ENCODE data around the gene UBA52. TPM values are rescaled to one million over a fixed set of nuclear protein-coding genes. Genes with fewer than 3 reads are reported as not detected.
A peak's percentile ranks its signal among the peaks of the same experiment; 100 is the strongest.

The UBA52 gene
- total RNA-seq, 4 donors from 2014 or later: 445 to 799 (median 753) TPM

- Histone ChIP-seq H3K4me3 (peak within 1 kb of the TSS; percentile 31 to 63 (median 41)), H3K36me3 (no peaks in the 10 kb centered on the region), H3K9me3 (no peaks in the 10 kb centered on the region), H3K4me1 (peaks cover 28 to 61% (median 33%) of the 10 kb centered on the region in 3 donors), H3K27ac (peak within 1 kb of the TSS; percentile 5 to 54 (median 51)), H3K27me3 (peaks cover 18 to 97% (median 30%) of the 10 kb centered on the region in 4 donors)
- WGBS, 2 donors: 0 to 6% methylated on average over 3 to 6 of the region's 116 CpGs
- TF ChIP-seq CTCF (IDR thresholded peaks at IDR 0.05) (no peak), POLR2A (IDR thresholded peaks at IDR 0.05) (no peak)
- no peak for DNase-seq
- intact Hi-C loops (cut with DNase I): no loop called here
These were observed 34.9 kb downstream of the UBA52 start, which contains the start of gene CRLF1 for GRCh38 chr19:18606281-18607225. TSS of gene CRLF1 (minus strand) at chr19:18606799. CDS start at chr19:18606656, 143 bp downstream.

- no peak for TF ChIP-seq POLR2A (IDR thresholded peaks at IDR 0.05)
These were observed 35.8 kb downstream of the UBA52 start for GRCh38 chr19:18607226-18608101.

GRCh38 chr19:18608102-18608804 lies 36.6 kb downstream of the UBA52 start:
- 58 to 71% methylated on average over 3 to 5 of the region's 5 CpGs for WGBS, 2 donors
- peaks cover 41 to 76% (median 45%) of the 10 kb centered on the region in 3 donors for H3K4me1 ChIP-seq

More at GRCh38 chr19:18607226-18608101, 35.8 kb downstream of the UBA52 start:
- H3K27ac ChIP-seq: peak overlapping the region; percentile 5 to 54 (median 32)
- 0 to 1% methylated on average over 6 to 25 of the region's 68 CpGs for WGBS, 2 donors
- H3K36me3 ChIP-seq: no peaks in the 10 kb centered on the region
- DNase-seq: no peak
- peaks cover 22 to 97% (median 39%) of the 10 kb centered on the region in 4 donors for H3K27me3 ChIP-seq
- H3K4me3 ChIP-seq: peak overlapping the region; percentile 12 to 63 (median 36)
- intact Hi-C loops (cut with DNase I): no loop called here
- H3K4me1 ChIP-seq: peaks cover 36 to 70% (median 37%) of the 10 kb centered on the region in 3 donors
- no peaks in the 10 kb centered on the region for H3K9me3 ChIP-seq

GRCh38 chr19:18608805-18609716 lies 37.4 kb downstream of the UBA52 start:
- no peak for DNase-seq
- no peak overlapping the region for H3K27ac ChIP-seq
- no peak for TF ChIP-seq POLR2A (IDR thresholded peaks at IDR 0.05)
- no peak for TF ChIP-seq CTCF (IDR thresholded peaks at IDR 0.05)
- intact Hi-C loops (cut with DNase I): no loop called here
- H3K27me3 ChIP-seq: peaks cover 34 to 97% (median 45%) of the 10 kb centered on the region in 4 donors
- no peaks in the 10 kb centered on the region for H3K9me3 ChIP-seq
- no peaks in the 10 kb centered on the region for H3K36me3 ChIP-seq
- H3K4me3 ChIP-seq: no peak overlapping the region
- H3K4me1 ChIP-seq: peaks cover 37 to 71% (median 45%) of the 10 kb centered on the region in 3 donors
- WGBS, 2 donors: 67 to 74% methylated on average over 9 of the region's 9 CpGs

More at GRCh38 chr19:18608102-18608804, 36.6 kb downstream of the UBA52 start:
- TF ChIP-seq CTCF (IDR thresholded peaks at IDR 0.05) (no peak), POLR2A (IDR thresholded peaks at IDR 0.05) (no peak)
- H3K27ac ChIP-seq: no peak overlapping the region
- peaks cover 27 to 97% (median 41%) of the 10 kb centered on the region in 4 donors for H3K27me3 ChIP-seq
- no peaks in the 10 kb centered on the region for H3K9me3 ChIP-seq
- no peaks in the 10 kb centered on the region for H3K36me3 ChIP-seq
- intact Hi-C loops (cut with DNase I): no loop called here
- no peak for DNase-seq
- peak overlapping the region in 3 of 4 donors; percentile 31 to 63 (median 41) for H3K4me3 ChIP-seq
